CD4-positive, alpha-beta T cell (primary cell): ENCODE results near the gene GAL3ST1. TPM values are rescaled to one million over a fixed set of nuclear protein-coding genes. Genes with fewer than 3 reads are reported as not detected.

Source experiments
- ATAC-seq: fragments of 200-7000 bp; cut with Tn5 transposase; one replicate; pipeline ENCODE4 v1.10.0; 2022; ENCODE audit warnings: mild to moderate bottlenecking; ENCODE audit not compliant: poor library complexity
- CTCF ChIA-PET: fragments of 350-600 bp; sonication (Branson Sonifier 250); formaldehyde crosslinking; loops from one replicate; lab custom pipeline; 2021; ENCODE audit warnings: antibody characterized with exemption, inconsistent platforms; lab: Charles Lee
- POLR2A ChIA-PET: fragments of 350-600 bp; sonication (Branson Sonifier 250); formaldehyde crosslinking; loops from one replicate; lab custom pipeline; 2021; ENCODE audit warnings: antibody characterized with exemption, inconsistent platforms; lab: Charles Lee
- DNase-seq, 14 experiments: peaks; one replicate each; pipeline ENCODE4 v3.0.0-alpha.2; 2013 to 2020; ENCODE audit warnings: mixed read lengths in 2 of 14
- H3K27ac ChIP-seq, 2 donors: one replicate each; pipeline versions ENCODE4 v1.5.1 to v1.7.0; 2013; ENCODE audit warnings: low read length in 2 of 2, low read depth in 1 of 2, mild to moderate bottlenecking in 1 of 2
- H3K27me3 ChIP-seq, 2 experiments: 1 replicate in 1 of 2; 2 replicates in 1 of 2; pipeline versions ENCODE4 v1.6.1 to v1.7.0; 2013; ENCODE audit warnings: low read length in 2 of 2, control low read depth in 1 of 2, mild to moderate bottlenecking in 1 of 2, moderate library complexity in 1 of 2; ENCODE audit not compliant: insufficient read depth in 2 of 2, control insufficient read depth in 1 of 2
- H3K36me3 ChIP-seq: one replicate; pipeline ENCODE4 v1.6.1; 2013; ENCODE audit warnings: low read length, control low read depth; ENCODE audit not compliant: insufficient read depth
- H3K4me1 ChIP-seq: one replicate; pipeline ENCODE4 v1.6.1; 2013; ENCODE audit warnings: low read length, control low read depth; ENCODE audit not compliant: insufficient read depth
- H3K4me3 ChIP-seq: one replicate; pipeline ENCODE4 v1.5.1; 2013; ENCODE audit warnings: mild to moderate bottlenecking, low read length, moderate library complexity
- H3K9me3 ChIP-seq, 2 experiments: 1 replicate in 1 of 2; 2 replicates in 1 of 2; pipeline versions ENCODE4 v1.6.1 to v1.7.0; 2013; ENCODE audit warnings: low read length in 2 of 2, mild to moderate bottlenecking in 2 of 2, control low read depth in 1 of 2, moderate library complexity in 1 of 2; ENCODE audit not compliant: control insufficient read depth in 1 of 2, insufficient read depth in 1 of 2
- H3K27ac Mint-ChIP-seq: one replicate; pipeline ENCODE4 v1.8.0; 2020; ENCODE audit warnings: mixed read lengths
- H3K27me3 Mint-ChIP-seq: one replicate; pipeline ENCODE4 v1.8.0; 2021; ENCODE audit warnings: mixed read lengths
- H3K36me3 Mint-ChIP-seq: one replicate; pipeline ENCODE4 v1.8.0; 2021; ENCODE audit warnings: low read depth, mixed read lengths
- H3K4me1 Mint-ChIP-seq: one replicate; pipeline ENCODE4 v1.8.0; 2021; ENCODE audit warnings: low read depth, mixed read lengths
- H3K4me3 Mint-ChIP-seq: one replicate; pipeline ENCODE4 v1.8.0; 2020; ENCODE audit warnings: mild to moderate bottlenecking, mixed read lengths
- H3K9me3 Mint-ChIP-seq: one replicate; pipeline ENCODE4 v1.8.0; 2020; ENCODE audit warnings: mixed read lengths
- intact Hi-C, 2 experiments: fragments of 100-400 bp; cut with DNase I in 1 of 2; cut with micrococcal nuclease in 1 of 2; formaldehyde crosslinking; loops; one replicate each; pipeline versions ENCODE4 v1.15.1 to v1.9.0; 2023 to 2025; cut with DNase I, micrococcal nuclease
- total RNA-seq, 174 experiments: library from RNA in 2 of 174; stranded (reverse) in 2 of 174; gene quantifications; one replicate each; pipeline ENCODE4 v1.2.3 and lab custom pipeline; 2021 to 2026
- TF ChIP-seq, protein P1 (sequence below): fragments of 200-600 bp; IDR thresholded peaks from one replicate; pipeline ENCODE4 v1.8.0; 2022; ENCODE audit warnings: antibody characterized with exemption, mild to moderate bottlenecking

The GAL3ST1 gene
- total RNA-seq, 2 experiments from 2014 or later = not detected

DNA sequence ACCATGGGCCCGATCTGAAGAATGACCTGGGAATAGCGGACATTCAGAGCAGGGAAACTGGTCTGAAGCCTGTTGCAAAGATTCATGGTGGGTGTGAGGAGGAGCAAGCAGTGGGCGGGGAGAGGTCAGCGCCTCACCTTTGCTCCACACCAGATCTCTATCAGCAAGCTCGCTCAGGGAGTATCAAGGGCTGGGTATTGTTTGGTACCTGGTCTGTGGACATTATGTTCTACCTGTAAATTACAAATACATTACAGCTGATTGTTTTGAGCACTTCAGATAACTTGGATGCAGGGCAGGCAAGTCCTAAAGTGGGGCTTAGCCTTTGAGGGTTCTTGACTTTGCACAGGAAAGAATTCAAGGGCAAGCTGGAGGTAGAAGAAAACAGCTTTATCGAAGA is 58.2 kb downstream of the GAL3ST1 start:
- POLR2A ChIA-PET = no interaction called here
- Histone ChIP-seq H3K4me3 (no peak overlapping the region), H3K27me3 (no peaks in the 10 kb centered on the region), H3K36me3 (no peaks in the 10 kb centered on the region), H3K9me3 (peaks cover 0 to 1% of the 10 kb centered on the region in 2 experiments), H3K4me1 (no peaks in the 10 kb centered on the region), H3K27ac (no peak overlapping the region)
- DNase-seq (no peak), ATAC-seq (no peak)
- TF ChIP-seq, protein P1, sequence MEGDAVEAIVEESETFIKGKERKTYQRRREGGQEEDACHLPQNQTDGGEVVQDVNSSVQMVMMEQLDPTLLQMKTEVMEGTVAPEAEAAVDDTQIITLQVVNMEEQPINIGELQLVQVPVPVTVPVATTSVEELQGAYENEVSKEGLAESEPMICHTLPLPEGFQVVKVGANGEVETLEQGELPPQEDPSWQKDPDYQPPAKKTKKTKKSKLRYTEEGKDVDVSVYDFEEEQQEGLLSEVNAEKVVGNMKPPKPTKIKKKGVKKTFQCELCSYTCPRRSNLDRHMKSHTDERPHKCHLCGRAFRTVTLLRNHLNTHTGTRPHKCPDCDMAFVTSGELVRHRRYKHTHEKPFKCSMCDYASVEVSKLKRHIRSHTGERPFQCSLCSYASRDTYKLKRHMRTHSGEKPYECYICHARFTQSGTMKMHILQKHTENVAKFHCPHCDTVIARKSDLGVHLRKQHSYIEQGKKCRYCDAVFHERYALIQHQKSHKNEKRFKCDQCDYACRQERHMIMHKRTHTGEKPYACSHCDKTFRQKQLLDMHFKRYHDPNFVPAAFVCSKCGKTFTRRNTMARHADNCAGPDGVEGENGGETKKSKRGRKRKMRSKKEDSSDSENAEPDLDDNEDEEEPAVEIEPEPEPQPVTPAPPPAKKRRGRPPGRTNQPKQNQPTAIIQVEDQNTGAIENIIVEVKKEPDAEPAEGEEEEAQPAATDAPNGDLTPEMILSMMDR = no peak
- CTCF ChIA-PET = no interaction called here
- H3K4me3 Mint-ChIP-seq = no peak overlapping the region
- H3K4me1 Mint-ChIP-seq = no peaks in the 10 kb centered on the region
- H3K27ac Mint-ChIP-seq = no peak overlapping the region
- intact Hi-C loops = no loop called here
- no peaks in the 10 kb centered on the region for H3K9me3 Mint-ChIP-seq
- H3K36me3 Mint-ChIP-seq = no peaks in the 10 kb centered on the region
- H3K27me3 Mint-ChIP-seq = peaks cover 4% of the 10 kb centered on the region

DNA sequence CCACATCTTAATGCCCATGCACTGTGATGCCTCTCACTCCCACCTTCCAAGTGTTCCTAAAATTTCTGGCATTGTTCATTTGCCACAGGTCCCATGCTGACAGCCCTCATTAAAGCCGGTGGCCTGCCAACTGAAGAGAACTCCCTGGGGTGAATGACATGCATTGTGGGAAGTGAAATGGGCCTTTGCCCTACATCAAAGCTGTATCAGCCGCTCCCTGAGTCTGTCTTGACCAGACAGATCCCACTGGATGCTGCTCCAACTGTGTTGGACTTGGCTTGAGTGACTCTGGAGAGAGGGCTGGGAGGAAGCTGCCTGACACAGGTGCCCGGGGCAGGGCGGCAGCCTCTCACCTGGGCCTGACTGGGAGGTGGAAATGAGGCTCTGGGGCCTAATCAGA is 60.2 kb downstream of the GAL3ST1 start:
- no peaks in the 10 kb centered on the region for H3K36me3 Mint-ChIP-seq
- Histone ChIP-seq H3K36me3 (no peaks in the 10 kb centered on the region), H3K9me3 (peaks cover 0 to 3% of the 10 kb centered on the region in 2 experiments), H3K4me3 (no peak overlapping the region), H3K27ac (no peak overlapping the region), H3K4me1 (no peaks in the 10 kb centered on the region), H3K27me3 (no peaks in the 10 kb centered on the region)
- ChIA-PET POLR2A (no interaction called here), CTCF (no interaction called here)
- no peak overlapping the region for H3K27ac Mint-ChIP-seq
- no peaks in the 10 kb centered on the region for H3K4me1 Mint-ChIP-seq
- DNase-seq (no peak), ATAC-seq (no peak)
- intact Hi-C loops = no loop called here
- no peaks in the 10 kb centered on the region for H3K9me3 Mint-ChIP-seq
- no peaks in the 10 kb centered on the region for H3K27me3 Mint-ChIP-seq
- H3K4me3 Mint-ChIP-seq = no peak overlapping the region
- TF ChIP-seq, protein P1 = no peak

DNA sequence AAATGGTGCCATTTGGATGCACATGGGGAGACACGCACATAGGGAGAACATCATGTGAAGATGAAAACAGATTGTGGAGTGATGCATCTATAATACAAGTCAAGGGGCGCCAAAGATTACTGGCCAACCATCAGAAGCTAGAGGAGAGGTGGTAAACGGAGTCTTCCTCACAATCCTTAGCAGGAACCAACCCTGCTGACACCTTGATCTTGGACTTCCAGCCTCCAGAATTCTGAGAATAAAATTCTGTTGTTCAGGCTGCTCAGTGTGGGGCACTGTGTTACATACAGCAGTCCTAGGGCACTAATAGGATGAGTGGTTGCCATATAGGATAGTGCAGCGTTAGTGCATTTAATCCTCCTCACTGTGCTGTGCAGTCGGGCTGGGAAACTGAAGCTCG is 61.0 kb downstream of the GAL3ST1 start:
- H3K4me3 Mint-ChIP-seq = no peak overlapping the region
- no peaks in the 10 kb centered on the region for H3K36me3 ChIP-seq
- H3K4me1 ChIP-seq = no peaks in the 10 kb centered on the region
- H3K27ac Mint-ChIP-seq = no peak overlapping the region
- ChIA-PET POLR2A (no interaction called here), CTCF (interaction anchor here (0.7 kb wide), 1 partner anchor 1328 kb away, joined by 4 read pairs; no protein-coding TSS in a partner anchor)
- no peak overlapping the region for H3K27ac ChIP-seq
- H3K27me3 ChIP-seq = no peaks in the 10 kb centered on the region
- TF ChIP-seq, protein P1 = no peak
- ATAC-seq (no peak), DNase-seq (no peak)
- H3K36me3 Mint-ChIP-seq = no peaks in the 10 kb centered on the region
- intact Hi-C loops = no loop called here
- no peak overlapping the region for H3K4me3 ChIP-seq
- no peaks in the 10 kb centered on the region for H3K27me3 Mint-ChIP-seq
- H3K4me1 Mint-ChIP-seq = no peaks in the 10 kb centered on the region
- no peaks in the 10 kb centered on the region for H3K9me3 Mint-ChIP-seq
- peaks cover 0 to 3% of the 10 kb centered on the region in 2 experiments for H3K9me3 ChIP-seq
